Liver (tissue), 9 donors: ENCODE results near the gene PLXNA2. TPM values are rescaled to one million over a fixed set of nuclear protein-coding genes. Genes with fewer than 3 reads are reported as not detected.
A peak's percentile ranks its signal among the peaks of the same experiment; 100 is the strongest.

Experiments
- DNase-seq: peaks from one replicate; pipeline ENCODE4 v3.0.0-alpha.2; 2017; ENCODE audit warnings: low spot score
- H3K27ac ChIP-seq, 2 donors: one replicate each; pipeline ENCODE4 v1.7.0; 2013; ENCODE audit warnings: inconsistent platforms in 2 of 2, low read length in 2 of 2, control low read depth in 1 of 2, low read depth in 1 of 2, mild to moderate bottlenecking in 1 of 2
- H3K27me3 ChIP-seq, 4 donors: one replicate each; pipeline versions ENCODE4 v1.6.1 to v1.7.0; 2013; ENCODE audit warnings: low read length in 3 of 4, inconsistent platforms in 1 of 4, mild to moderate bottlenecking in 1 of 4, moderate library complexity in 1 of 4; ENCODE audit not compliant: control insufficient read depth in 4 of 4, insufficient read depth in 4 of 4
- H3K36me3 ChIP-seq, 4 donors: one replicate each; pipeline versions ENCODE4 v1.6.1 to v1.7.0; 2013; ENCODE audit warnings: low read length in 3 of 4, mild to moderate bottlenecking in 3 of 4, low read depth in 1 of 4, moderate library complexity in 1 of 4; ENCODE audit not compliant: control insufficient read depth in 4 of 4, insufficient read depth in 3 of 4
- H3K4me1 ChIP-seq, 4 donors: one replicate each; pipeline versions ENCODE4 v1.6.1 to v1.7.0; 2013; ENCODE audit warnings: low read length in 3 of 4, mild to moderate bottlenecking in 3 of 4, moderate library complexity in 1 of 4; ENCODE audit not compliant: control insufficient read depth in 4 of 4, insufficient read depth in 4 of 4
- H3K4me3 ChIP-seq, 3 donors: one replicate each; pipeline versions ENCODE4 v1.6.1 to v1.7.0; 2013; ENCODE audit warnings: low read length in 3 of 3, control low read depth in 1 of 3, low read depth in 1 of 3, mild to moderate bottlenecking in 1 of 3
- H3K9ac ChIP-seq, 2 donors: one replicate each; pipeline ENCODE4 v1.7.0; 2013; ENCODE audit warnings: low read length in 2 of 2, mild to moderate bottlenecking in 2 of 2, moderate library complexity in 2 of 2, control low read depth in 1 of 2, low read depth in 1 of 2
- H3K9me3 ChIP-seq, 4 donors: one replicate each; pipeline versions ENCODE4 v1.6.1 to v1.7.0; 2013; ENCODE audit warnings: low read length in 3 of 4; ENCODE audit not compliant: control insufficient read depth in 4 of 4
- ATF3 ChIP-seq: IDR thresholded peaks from 2 replicates; pipeline ENCODE4 v1.6.1; 2016; ENCODE audit warnings: antibody characterized with exemption
- EGR1 ChIP-seq, 2 donors: IDR thresholded peaks; 2 replicates each; pipeline ENCODE4 v1.6.1; 2016 to 2018; ENCODE audit warnings: antibody characterized with exemption in 2 of 2, low read depth in 2 of 2
- FOXA1 ChIP-seq: IDR thresholded peaks from 2 replicates; pipeline ENCODE4 v1.6.1; 2016; ENCODE audit warnings: antibody characterized with exemption
- FOXA2 ChIP-seq: IDR thresholded peaks from 2 replicates; pipeline ENCODE4 v1.6.1; 2016; ENCODE audit warnings: antibody characterized with exemption
- GABPA ChIP-seq, 2 donors: IDR thresholded peaks in 1 of 2; conservative IDR thresholded peaks in 1 of 2; 2 replicates each; pipeline ENCODE4 v1.6.1; 2016; ENCODE audit warnings: antibody characterized with exemption in 2 of 2, mild to moderate bottlenecking in 1 of 2, moderate library complexity in 1 of 2
- HNF4A ChIP-seq, 2 donors: conservative IDR thresholded peaks; 2 replicates each; pipeline ENCODE4 v1.6.1; 2016; ENCODE audit warnings: antibody characterized with exemption in 2 of 2, mild to moderate bottlenecking in 2 of 2
- HNF4G ChIP-seq: IDR thresholded peaks from 2 replicates; pipeline ENCODE4 v1.6.1; 2016; ENCODE audit warnings: antibody characterized with exemption
- JUND ChIP-seq, 2 donors: IDR thresholded peaks; 2 replicates each; pipeline ENCODE4 v1.6.1; 2016; ENCODE audit warnings: antibody characterized with exemption in 2 of 2
- MAX ChIP-seq: IDR thresholded peaks from 2 replicates; pipeline ENCODE4 v1.6.1; 2016; ENCODE audit warnings: antibody characterized with exemption
- NR2F2 ChIP-seq: IDR thresholded peaks from 2 replicates; pipeline ENCODE4 v1.6.1; 2016; ENCODE audit warnings: antibody characterized with exemption
- RAD21 ChIP-seq, 2 donors: IDR thresholded peaks; 2 replicates each; pipeline ENCODE4 v1.6.1; 2016; ENCODE audit warnings: antibody characterized with exemption in 2 of 2, mild to moderate bottlenecking in 2 of 2
- REST ChIP-seq: IDR thresholded peaks from 2 replicates; pipeline ENCODE4 v1.6.1; 2016; ENCODE audit warnings: antibody characterized with exemption, mild to moderate bottlenecking
- RXRA ChIP-seq, 2 donors: IDR thresholded peaks; 2 replicates each; pipeline ENCODE4 v1.6.1; 2017 to 2018; ENCODE audit warnings: antibody characterized with exemption in 2 of 2, mild to moderate bottlenecking in 1 of 2
- SP1 ChIP-seq: IDR thresholded peaks from 2 replicates; pipeline ENCODE4 v1.6.1; 2018; ENCODE audit warnings: antibody characterized with exemption, mild to moderate bottlenecking
- TAF1 ChIP-seq: conservative IDR thresholded peaks from 2 replicates; pipeline ENCODE4 v1.6.1; 2016; ENCODE audit warnings: antibody characterized with exemption, mild to moderate bottlenecking
- YY1 ChIP-seq: IDR thresholded peaks from 2 replicates; pipeline ENCODE4 v1.6.1; 2016; ENCODE audit warnings: antibody characterized with exemption, mild to moderate bottlenecking
- ZBTB33 ChIP-seq: IDR thresholded peaks from 2 replicates; pipeline ENCODE4 v1.6.1; 2016; ENCODE audit warnings: antibody characterized with exemption
- WGBS: extraction: QIAGEN DNeasy Blood & Tissue Kit; methylation state at CpG from one replicate; pipeline ENCODE4 v1.1.7; 2013; 5-methylcytosine and 5-hydroxymethylcytosine counted together
- polyA plus RNA-seq, 2 donors: library from polyadenylated mRNA; stranded (reverse) in 1 of 2; unstranded in 1 of 2; fragments of 200-250 nt in 1 of 2; fragments of >200 nt in 1 of 2; fragmentation: Nextera tagmentation in 1 of 2; extraction: Ambion mirVana in 1 of 2; gene quantifications; one replicate each; pipeline versions ENCODE4 v1.2.1 to v1.2.3, GENCODE V29; 2013 to 2015
- total RNA-seq, 2 donors: library from RNA; depleted of rRNA; stranded (reverse); fragments of >200 nt; gene quantifications; one replicate each; pipeline ENCODE4 v1.2.3, GENCODE V29; 2014
- TF ChIP-seq, protein P1 (sequence below): fragments of 150-350 bp; IDR thresholded peaks from 2 replicates; pipeline ENCODE4 v1.5.1; 2017; ENCODE audit warnings: improper control_type of control experiment, low read depth, low read length; ENCODE audit not compliant: missing input control
- donor health status: healthy.
- donor health status: healthy.
- donor health status: healthy.
- donor health status: healthy.
- donor health status: healthy.

Gene PLXNA2
- total and polyA plus RNA-seq, 4 donors: 1.8 to 9.2 (median 2.8) TPM

DNA sequence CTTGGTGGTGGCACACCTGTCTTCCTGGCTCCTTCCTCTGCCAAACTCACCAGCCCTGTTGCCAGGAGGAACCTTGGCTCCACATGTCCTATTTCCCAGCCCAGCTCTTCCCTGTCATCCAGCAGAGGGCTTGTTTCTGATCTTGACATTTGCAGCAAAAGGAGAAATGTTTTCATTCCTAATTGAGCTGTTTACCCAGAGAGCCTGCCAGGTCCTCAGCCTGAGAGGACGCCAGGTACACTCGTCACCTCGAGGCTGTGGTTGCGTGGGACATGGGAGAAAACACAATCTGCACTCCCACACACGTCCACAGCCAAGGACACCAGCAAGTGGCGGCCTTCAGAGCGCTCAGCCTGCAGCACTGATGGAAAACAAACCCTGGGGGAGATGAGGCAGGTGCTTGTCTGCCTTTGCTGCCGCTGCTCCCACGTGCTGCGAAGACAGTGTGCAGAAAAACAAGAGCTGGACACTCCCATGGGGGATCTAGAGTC lies 200.4 kb downstream of the PLXNA2 start:
- Histone ChIP-seq H3K4me1 (peaks cover 0 to 13% (median 11%) of the 10 kb centered on the region in 4 donors), H3K27me3 (no peaks in the 10 kb centered on the region), H3K4me3 (no peak overlapping the region), H3K9me3 (no peaks in the 10 kb centered on the region), H3K27ac (no peak overlapping the region), H3K9ac (no peak overlapping the region), H3K36me3 (peaks cover 0 to 28% (median 10%) of the 10 kb centered on the region in 4 donors)
- 57% methylated on average over 10 of the region's 10 CpGs for WGBS
- DNase-seq: no peak
- TF ChIP-seq ZBTB33 (no peak), SP1 (no peak), RAD21 (IDR thresholded peaks at IDR 0.05) (peak; percentile 60 to 61), GABPA (IDR thresholded peaks at IDR 0.05 in 1 of 2, conservative IDR thresholded peaks at IDR 0.05 in 1 of 2) (no peak), NR2F2 (no peak), EGR1 (IDR thresholded peaks at IDR 0.05; ENCODE audit: low read depth in 2 of 2) (no peak), FOXA2 (peak; percentile 63), TAF1 (no peak), HNF4G (no peak), JUND (IDR thresholded peaks at IDR 0.05) (no peak), FOXA1 (peak; percentile 31), MAX (no peak), YY1 (no peak), ATF3 (no peak), REST (no peak), RXRA (IDR thresholded peaks at IDR 0.05) (peak in 1 of 2 donors; percentile 27), HNF4A (conservative IDR thresholded peaks at IDR 0.05) (peak in 1 of 2 donors; percentile 42)
- TF ChIP-seq, protein P1, sequence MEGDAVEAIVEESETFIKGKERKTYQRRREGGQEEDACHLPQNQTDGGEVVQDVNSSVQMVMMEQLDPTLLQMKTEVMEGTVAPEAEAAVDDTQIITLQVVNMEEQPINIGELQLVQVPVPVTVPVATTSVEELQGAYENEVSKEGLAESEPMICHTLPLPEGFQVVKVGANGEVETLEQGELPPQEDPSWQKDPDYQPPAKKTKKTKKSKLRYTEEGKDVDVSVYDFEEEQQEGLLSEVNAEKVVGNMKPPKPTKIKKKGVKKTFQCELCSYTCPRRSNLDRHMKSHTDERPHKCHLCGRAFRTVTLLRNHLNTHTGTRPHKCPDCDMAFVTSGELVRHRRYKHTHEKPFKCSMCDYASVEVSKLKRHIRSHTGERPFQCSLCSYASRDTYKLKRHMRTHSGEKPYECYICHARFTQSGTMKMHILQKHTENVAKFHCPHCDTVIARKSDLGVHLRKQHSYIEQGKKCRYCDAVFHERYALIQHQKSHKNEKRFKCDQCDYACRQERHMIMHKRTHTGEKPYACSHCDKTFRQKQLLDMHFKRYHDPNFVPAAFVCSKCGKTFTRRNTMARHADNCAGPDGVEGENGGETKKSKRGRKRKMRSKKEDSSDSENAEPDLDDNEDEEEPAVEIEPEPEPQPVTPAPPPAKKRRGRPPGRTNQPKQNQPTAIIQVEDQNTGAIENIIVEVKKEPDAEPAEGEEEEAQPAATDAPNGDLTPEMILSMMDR: peak; percentile 18
